CD8-positive, alpha-beta memory T cell (primary cell): ENCODE measurements around the gene BCL11A. TPM values are rescaled to one million over a fixed set of nuclear protein-coding genes. Genes with fewer than 3 reads are reported as not detected.

ENCODE experiments used
- CTCF ChIA-PET: fragments of 350-600 bp; sonication (Branson Sonifier 250); formaldehyde crosslinking; loops from one replicate; lab custom pipeline; 2021; ENCODE audit warnings: antibody characterized with exemption; lab: Charles Lee
- POLR2A ChIA-PET: fragments of 350-600 bp; sonication (Branson Sonifier 250); formaldehyde crosslinking; loops from one replicate; lab custom pipeline; 2021; ENCODE audit warnings: antibody characterized with exemption; lab: Charles Lee
- DNase-seq, 5 donors: peaks; one replicate each; pipeline versions ENCODE4 v3.0.0 to v3.0.0-alpha.2; 2020 to 2022; ENCODE audit warnings: mixed read lengths in 1 of 5
- H3K27ac ChIP-seq: one replicate; pipeline ENCODE4 v1.7.0; 2013; ENCODE audit warnings: low read depth, mild to moderate bottlenecking, low read length, moderate library complexity
- H3K27me3 ChIP-seq: 2 replicates; pipeline ENCODE4 v1.7.0; 2013; ENCODE audit warnings: low read length, mild to moderate bottlenecking; ENCODE audit not compliant: insufficient read depth, poor library complexity, severe bottlenecking
- H3K36me3 ChIP-seq: 2 replicates; pipeline ENCODE4 v1.7.0; 2013; ENCODE audit warnings: mild to moderate bottlenecking, low read length, moderate library complexity; ENCODE audit not compliant: insufficient read depth
- H3K4me1 ChIP-seq: 2 replicates; pipeline ENCODE4 v1.7.0; 2013; ENCODE audit warnings: mild to moderate bottlenecking, low read length, moderate library complexity; ENCODE audit not compliant: insufficient read depth
- H3K4me3 ChIP-seq: 2 replicates; pipeline ENCODE4 v1.7.0; 2013; ENCODE audit warnings: mild to moderate bottlenecking, low read length
- H3K9me3 ChIP-seq: 2 replicates; pipeline ENCODE4 v1.7.0; 2013; ENCODE audit warnings: mild to moderate bottlenecking, low read length
- H3K27ac Mint-ChIP-seq, 8 donors: one replicate each; pipeline ENCODE4 v1.8.0; 2020 to 2021; ENCODE audit warnings: mixed read lengths in 8 of 8, mild to moderate bottlenecking in 6 of 8, inconsistent platforms in 3 of 8, moderate library complexity in 3 of 8
- H3K27me3 Mint-ChIP-seq, 2 donors: one replicate each; pipeline ENCODE4 v1.8.0; 2020 to 2021; ENCODE audit warnings: mixed read lengths in 2 of 2, mild to moderate bottlenecking in 1 of 2, moderate library complexity in 1 of 2
- H3K36me3 Mint-ChIP-seq, 3 donors: one replicate each; pipeline ENCODE4 v1.8.0; 2020 to 2021; ENCODE audit warnings: mixed read lengths in 3 of 3, inconsistent platforms in 1 of 3, mild to moderate bottlenecking in 1 of 3
- H3K4me1 Mint-ChIP-seq, 3 donors: one replicate each; pipeline ENCODE4 v1.8.0; 2020 to 2021; ENCODE audit warnings: mixed read lengths in 3 of 3, inconsistent platforms in 1 of 3, mild to moderate bottlenecking in 1 of 3
- H3K4me3 Mint-ChIP-seq, 7 donors: one replicate each; pipeline ENCODE4 v1.8.0; 2020 to 2021; ENCODE audit warnings: mixed read lengths in 7 of 7, mild to moderate bottlenecking in 6 of 7, moderate library complexity in 4 of 7, inconsistent platforms in 2 of 7
- H3K9me3 Mint-ChIP-seq, 5 donors: one replicate each; pipeline ENCODE4 v1.8.0; 2020 to 2022; ENCODE audit warnings: mixed read lengths in 5 of 5, mild to moderate bottlenecking in 3 of 5, moderate library complexity in 2 of 5, inconsistent platforms in 1 of 5
- polyA plus RNA-seq: library from polyadenylated mRNA; unstranded; fragments of 300-500 nt; fragmentation: Illumina TruSeq; gene quantifications from one replicate; pipeline ENCODE4 v1.2.3, GENCODE V29; 2021
- total RNA-seq, 2 experiments: library from RNA; stranded (reverse); gene quantifications; one replicate each; pipeline ENCODE4 v1.2.3, GENCODE V29; 2021

BCL11A gene
- total and polyA plus RNA-seq, 3 experiments from 2014 or later, result 0.07 to 0.15 TPM; not detected in 1

- Mint-ChIP-seq H3K4me1 (no peaks in the 10 kb centered on the region), H3K9me3 (peaks cover 0 to 2% (median 0%) of the 10 kb centered on the region in 5 donors), H3K27me3 (peaks cover 2 to 4% of the 10 kb centered on the region in 2 donors), H3K4me3 (no peak overlapping the region), H3K36me3 (no peaks in the 10 kb centered on the region), H3K27ac (no peak overlapping the region)
- ChIA-PET POLR2A (no interaction called here), CTCF (no interaction called here)
- Histone ChIP-seq H3K36me3 (no peaks in the 10 kb centered on the region), H3K27ac (no peak overlapping the region), H3K27me3 (no peaks in the 10 kb centered on the region), H3K4me1 (no peaks in the 10 kb centered on the region), H3K9me3 (no peaks in the 10 kb centered on the region), H3K4me3 (no peak overlapping the region)
- no peak for DNase-seq
These were observed 140.2 kb downstream of the BCL11A start for GRCh38 chr2:60413069-60413813.

GRCh38 chr2:60412620-60413019 lies 140.8 kb downstream of the BCL11A start:
- no peaks in the 10 kb centered on the region for H3K4me1 Mint-ChIP-seq
- no peaks in the 10 kb centered on the region for H3K36me3 Mint-ChIP-seq
- Histone ChIP-seq H3K4me1 (no peaks in the 10 kb centered on the region), H3K9me3 (no peaks in the 10 kb centered on the region), H3K4me3 (no peak overlapping the region), H3K27me3 (no peaks in the 10 kb centered on the region), H3K36me3 (no peaks in the 10 kb centered on the region), H3K27ac (no peak overlapping the region)
- CTCF ChIA-PET, result no interaction called here
- H3K4me3 Mint-ChIP-seq, result no peak overlapping the region
- H3K9me3 Mint-ChIP-seq, result peaks cover 0 to 2% (median 0%) of the 10 kb centered on the region in 5 donors
- peaks cover 2 to 4% of the 10 kb centered on the region in 2 donors for H3K27me3 Mint-ChIP-seq
- DNase-seq, result no peak
- H3K27ac Mint-ChIP-seq, result no peak overlapping the region
- POLR2A ChIA-PET, result no interaction called here

GRCh38 chr2:60412027-60412426 lies 141.4 kb downstream of the BCL11A start:
- peaks cover 2 to 4% of the 10 kb centered on the region in 2 donors for H3K27me3 Mint-ChIP-seq
- H3K4me3 Mint-ChIP-seq, result no peak overlapping the region
- ChIA-PET POLR2A (no interaction called here), CTCF (no interaction called here)
- Histone ChIP-seq H3K4me3 (no peak overlapping the region), H3K27ac (no peak overlapping the region), H3K36me3 (no peaks in the 10 kb centered on the region), H3K27me3 (no peaks in the 10 kb centered on the region), H3K9me3 (no peaks in the 10 kb centered on the region), H3K4me1 (no peaks in the 10 kb centered on the region)
- DNase-seq, result no peak
- H3K4me1 Mint-ChIP-seq, result no peaks in the 10 kb centered on the region
- H3K36me3 Mint-ChIP-seq, result no peaks in the 10 kb centered on the region
- H3K27ac Mint-ChIP-seq, result no peak overlapping the region
- H3K9me3 Mint-ChIP-seq, result peaks cover 0 to 2% (median 0%) of the 10 kb centered on the region in 5 donors

GRCh38 chr2:60411295-60411694 lies 142.2 kb downstream of the BCL11A start:
- H3K27ac Mint-ChIP-seq, result no peak overlapping the region
- POLR2A ChIA-PET, result no interaction called here
- Histone ChIP-seq H3K36me3 (no peaks in the 10 kb centered on the region), H3K4me3 (no peak overlapping the region), H3K4me1 (no peaks in the 10 kb centered on the region), H3K9me3 (no peaks in the 10 kb centered on the region), H3K27me3 (no peaks in the 10 kb centered on the region), H3K27ac (no peak overlapping the region)
- H3K36me3 Mint-ChIP-seq, result no peaks in the 10 kb centered on the region
- peaks cover 2 to 4% of the 10 kb centered on the region in 2 donors for H3K27me3 Mint-ChIP-seq
- no peaks in the 10 kb centered on the region for H3K4me1 Mint-ChIP-seq
- no peak for DNase-seq
- peaks cover 0 to 2% (median 0%) of the 10 kb centered on the region in 5 donors for H3K9me3 Mint-ChIP-seq
- no peak overlapping the region for H3K4me3 Mint-ChIP-seq
- CTCF ChIA-PET, result no interaction called here

GRCh38 chr2:60410456-60411146 lies 142.9 kb downstream of the BCL11A start:
- H3K27me3 ChIP-seq, result no peaks in the 10 kb centered on the region
- H3K36me3 ChIP-seq, result no peaks in the 10 kb centered on the region
- no peak overlapping the region for H3K4me3 ChIP-seq
- H3K27me3 Mint-ChIP-seq, result peaks cover 2 to 4% of the 10 kb centered on the region in 2 donors
- POLR2A ChIA-PET, result no interaction called here
- no peaks in the 10 kb centered on the region for H3K4me1 ChIP-seq
- H3K27ac Mint-ChIP-seq, result no peak overlapping the region
- no peak overlapping the region for H3K27ac ChIP-seq
- no peaks in the 10 kb centered on the region for H3K9me3 ChIP-seq
- no peaks in the 10 kb centered on the region for H3K36me3 Mint-ChIP-seq
- CTCF ChIA-PET, result no interaction called here
- no peaks in the 10 kb centered on the region for H3K4me1 Mint-ChIP-seq
- peaks cover 0 to 2% (median 0%) of the 10 kb centered on the region in 5 donors for H3K9me3 Mint-ChIP-seq
- DNase-seq, result no peak
- no peak overlapping the region for H3K4me3 Mint-ChIP-seq

GRCh38 chr2:60409531-60409871 lies 144.0 kb downstream of the BCL11A start:
- no peaks in the 10 kb centered on the region for H3K27me3 ChIP-seq
- CTCF ChIA-PET, result no interaction called here

GRCh38 chr2:60408811-60409530 lies 144.5 kb downstream of the BCL11A start:
- no peaks in the 10 kb centered on the region for H3K36me3 ChIP-seq
- Mint-ChIP-seq H3K27me3 (peaks cover 4% of the 10 kb centered on the region in 2 donors), H3K36me3 (no peaks in the 10 kb centered on the region), H3K4me3 (no peak overlapping the region), H3K4me1 (no peaks in the 10 kb centered on the region), H3K9me3 (peaks cover 0 to 2% (median 0%) of the 10 kb centered on the region in 5 donors), H3K27ac (peak overlapping the region in 1 of 8 donors; percentile 52)
- H3K4me3 ChIP-seq, result no peak overlapping the region
- no peak for DNase-seq
- CTCF ChIA-PET, result no interaction called here
- POLR2A ChIA-PET, result no interaction called here
- no peaks in the 10 kb centered on the region for H3K27me3 ChIP-seq
- H3K27ac ChIP-seq, result no peak overlapping the region
- H3K9me3 ChIP-seq, result no peaks in the 10 kb centered on the region
- no peaks in the 10 kb centered on the region for H3K4me1 ChIP-seq

More at GRCh38 chr2:60409531-60409871, 144.0 kb downstream of the BCL11A start:
- no peak for DNase-seq
- Mint-ChIP-seq H3K27me3 (peaks cover 4% of the 10 kb centered on the region in 2 donors), H3K9me3 (peaks cover 0 to 2% (median 0%) of the 10 kb centered on the region in 5 donors), H3K27ac (no peak overlapping the region), H3K4me3 (no peak overlapping the region), H3K4me1 (no peaks in the 10 kb centered on the region), H3K36me3 (no peaks in the 10 kb centered on the region)
- no peaks in the 10 kb centered on the region for H3K36me3 ChIP-seq
- H3K27ac ChIP-seq, result no peak overlapping the region
- H3K4me3 ChIP-seq, result no peak overlapping the region
- no peaks in the 10 kb centered on the region for H3K4me1 ChIP-seq
- POLR2A ChIA-PET, result no interaction called here
- no peaks in the 10 kb centered on the region for H3K9me3 ChIP-seq

- Histone ChIP-seq H3K4me1 (no peaks in the 10 kb centered on the region), H3K27ac (no peak overlapping the region), H3K27me3 (no peaks in the 10 kb centered on the region), H3K4me3 (no peak overlapping the region), H3K9me3 (no peaks in the 10 kb centered on the region), H3K36me3 (no peaks in the 10 kb centered on the region)
- Mint-ChIP-seq H3K9me3 (peaks cover 0 to 2% (median 0%) of the 10 kb centered on the region in 5 donors), H3K27me3 (peaks cover 4% of the 10 kb centered on the region in 2 donors), H3K4me1 (no peaks in the 10 kb centered on the region), H3K27ac (no peak overlapping the region), H3K4me3 (no peak overlapping the region), H3K36me3 (no peaks in the 10 kb centered on the region)
- ChIA-PET POLR2A (no interaction called here), CTCF (no interaction called here)
- no peak for DNase-seq
These were observed 145.2 kb downstream of the BCL11A start for GRCh38 chr2:60408207-60408606.
